Transverse colon (tissue), 4 donors: ENCODE results near the gene VAV1.

Experiments used
- CTCF ChIP-seq, 5 experiments: fragments of 200-600 bp in 3 of 5; fragments of 450-650 bp in 2 of 5; sonication (generic) in 3 of 5; IDR thresholded peaks; 1 replicate in 2 of 5; 2 replicates in 3 of 5; pipeline ENCODE4 v1.5.1; 2016 to 2017; ENCODE audit warnings: antibody characterized with exemption in 5 of 5, inconsistent platforms in 3 of 5, mild to moderate bottlenecking in 2 of 5, moderate library complexity in 1 of 5
- EP300 ChIP-seq: sonication (generic); formaldehyde crosslinking; IDR thresholded peaks from one replicate; pipeline ENCODE4 v1.6.1; 2017; ENCODE audit warnings: antibody characterized with exemption, low read depth
- POLR2A ChIP-seq: fragments of 450-650 bp; IDR thresholded peaks from one replicate; pipeline ENCODE4 v1.6.1; 2016; ENCODE audit warnings: antibody characterized with exemption, mild to moderate bottlenecking, moderate library complexity
- POLR2AphosphoS5 ChIP-seq, 3 donors: sonication (generic); formaldehyde crosslinking; IDR thresholded peaks; one replicate each; pipeline ENCODE4 v1.6.1; 2016; ENCODE audit warnings: antibody characterized with exemption in 3 of 3

GRCh38 chr19:6725513-6726231, 46.8 kb upstream of the VAV1 start:
- TF ChIP-seq CTCF (IDR thresholded peaks at IDR 0.05) (no peak), POLR2A (no peak), EP300 (no peak), POLR2AphosphoS5 (IDR thresholded peaks at IDR 0.05) (no peak)
